Lower leg skin (tissue), 3 donors: ENCODE data around the gene ERGIC2.
"Not testable (repeated sequence)": the region's sequence is repeated elsewhere in the genome, so short reads cannot be mapped to it uniquely, and the experiment has no call there.

ENCODE experiments used
- POLR2A ChIP-seq, 2 donors: fragments of 450-650 bp; IDR thresholded peaks; one replicate each; pipeline ENCODE4 v1.6.1; 2016 to 2017; ENCODE audit warnings: antibody characterized with exemption in 2 of 2, mild to moderate bottlenecking in 1 of 2, moderate library complexity in 1 of 2
- TF ChIP-seq, protein P1 (sequence below), 3 donors: fragments of 450-650 bp; IDR thresholded peaks; one replicate each; pipeline ENCODE4 v1.5.1; 2016; ENCODE audit warnings: antibody characterized with exemption in 3 of 3, mild to moderate bottlenecking in 3 of 3, moderate library complexity in 2 of 3

DNA sequence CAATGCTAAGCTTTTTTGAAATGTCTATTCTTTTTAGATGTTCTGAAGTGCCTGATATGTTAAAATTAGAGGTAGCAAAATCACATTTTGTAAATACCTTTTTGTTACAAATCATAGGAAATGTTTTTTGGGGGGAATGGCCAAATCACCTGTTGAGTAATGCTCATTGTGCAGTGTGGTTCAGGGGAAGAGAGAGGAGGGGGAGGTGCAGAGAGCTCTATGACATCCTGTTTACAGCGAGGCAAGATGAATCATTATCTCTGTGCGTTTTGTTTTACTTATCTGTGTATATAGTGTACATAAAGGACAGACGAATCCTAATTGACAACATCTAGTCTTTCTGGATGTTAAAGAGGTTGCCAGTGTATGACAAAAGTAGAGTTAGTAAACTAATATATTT lies 9.4 kb upstream of the ERGIC2 start:
- TF ChIP-seq, protein P1, sequence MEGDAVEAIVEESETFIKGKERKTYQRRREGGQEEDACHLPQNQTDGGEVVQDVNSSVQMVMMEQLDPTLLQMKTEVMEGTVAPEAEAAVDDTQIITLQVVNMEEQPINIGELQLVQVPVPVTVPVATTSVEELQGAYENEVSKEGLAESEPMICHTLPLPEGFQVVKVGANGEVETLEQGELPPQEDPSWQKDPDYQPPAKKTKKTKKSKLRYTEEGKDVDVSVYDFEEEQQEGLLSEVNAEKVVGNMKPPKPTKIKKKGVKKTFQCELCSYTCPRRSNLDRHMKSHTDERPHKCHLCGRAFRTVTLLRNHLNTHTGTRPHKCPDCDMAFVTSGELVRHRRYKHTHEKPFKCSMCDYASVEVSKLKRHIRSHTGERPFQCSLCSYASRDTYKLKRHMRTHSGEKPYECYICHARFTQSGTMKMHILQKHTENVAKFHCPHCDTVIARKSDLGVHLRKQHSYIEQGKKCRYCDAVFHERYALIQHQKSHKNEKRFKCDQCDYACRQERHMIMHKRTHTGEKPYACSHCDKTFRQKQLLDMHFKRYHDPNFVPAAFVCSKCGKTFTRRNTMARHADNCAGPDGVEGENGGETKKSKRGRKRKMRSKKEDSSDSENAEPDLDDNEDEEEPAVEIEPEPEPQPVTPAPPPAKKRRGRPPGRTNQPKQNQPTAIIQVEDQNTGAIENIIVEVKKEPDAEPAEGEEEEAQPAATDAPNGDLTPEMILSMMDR (IDR thresholded peaks at IDR 0.05): not testable (repeated sequence)
- not testable (repeated sequence) for TF ChIP-seq POLR2A (IDR thresholded peaks at IDR 0.05)
